Ishikawa (cell line): ENCODE data around the gene CSF3R.

Experiments used
- RAD21 ChIP-seq: IDR thresholded peaks from 2 replicates; pipeline ENCODE4 v1.6.1; 2012; ENCODE audit warnings: low read depth
- TF ChIP-seq, protein P1 (sequence below): IDR thresholded peaks from 2 replicates; pipeline ENCODE4 v1.6.1; 2012; ENCODE audit warnings: low read depth, mild to moderate bottlenecking

DNA sequence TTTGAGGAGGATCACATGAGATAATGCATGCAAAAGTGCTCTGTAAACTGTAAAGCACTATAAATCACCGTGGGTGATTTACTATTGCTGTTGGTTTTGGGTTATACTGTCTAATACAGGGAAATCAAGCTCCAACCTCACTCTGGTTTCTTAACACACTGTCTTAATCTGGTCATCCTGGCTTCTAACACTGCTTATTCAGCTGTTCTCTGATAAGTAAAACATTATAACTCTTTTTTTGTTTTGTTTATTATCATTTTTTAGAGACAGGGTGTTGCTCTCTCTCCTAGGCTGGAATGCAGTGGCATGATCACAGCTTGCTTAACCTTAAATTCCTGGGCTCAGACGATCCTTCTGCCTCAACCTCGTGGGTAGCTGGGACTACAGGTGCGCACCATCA is 63.1 kb downstream of the CSF3R start:
- TF ChIP-seq RAD21: no peak
- TF ChIP-seq, protein P1, sequence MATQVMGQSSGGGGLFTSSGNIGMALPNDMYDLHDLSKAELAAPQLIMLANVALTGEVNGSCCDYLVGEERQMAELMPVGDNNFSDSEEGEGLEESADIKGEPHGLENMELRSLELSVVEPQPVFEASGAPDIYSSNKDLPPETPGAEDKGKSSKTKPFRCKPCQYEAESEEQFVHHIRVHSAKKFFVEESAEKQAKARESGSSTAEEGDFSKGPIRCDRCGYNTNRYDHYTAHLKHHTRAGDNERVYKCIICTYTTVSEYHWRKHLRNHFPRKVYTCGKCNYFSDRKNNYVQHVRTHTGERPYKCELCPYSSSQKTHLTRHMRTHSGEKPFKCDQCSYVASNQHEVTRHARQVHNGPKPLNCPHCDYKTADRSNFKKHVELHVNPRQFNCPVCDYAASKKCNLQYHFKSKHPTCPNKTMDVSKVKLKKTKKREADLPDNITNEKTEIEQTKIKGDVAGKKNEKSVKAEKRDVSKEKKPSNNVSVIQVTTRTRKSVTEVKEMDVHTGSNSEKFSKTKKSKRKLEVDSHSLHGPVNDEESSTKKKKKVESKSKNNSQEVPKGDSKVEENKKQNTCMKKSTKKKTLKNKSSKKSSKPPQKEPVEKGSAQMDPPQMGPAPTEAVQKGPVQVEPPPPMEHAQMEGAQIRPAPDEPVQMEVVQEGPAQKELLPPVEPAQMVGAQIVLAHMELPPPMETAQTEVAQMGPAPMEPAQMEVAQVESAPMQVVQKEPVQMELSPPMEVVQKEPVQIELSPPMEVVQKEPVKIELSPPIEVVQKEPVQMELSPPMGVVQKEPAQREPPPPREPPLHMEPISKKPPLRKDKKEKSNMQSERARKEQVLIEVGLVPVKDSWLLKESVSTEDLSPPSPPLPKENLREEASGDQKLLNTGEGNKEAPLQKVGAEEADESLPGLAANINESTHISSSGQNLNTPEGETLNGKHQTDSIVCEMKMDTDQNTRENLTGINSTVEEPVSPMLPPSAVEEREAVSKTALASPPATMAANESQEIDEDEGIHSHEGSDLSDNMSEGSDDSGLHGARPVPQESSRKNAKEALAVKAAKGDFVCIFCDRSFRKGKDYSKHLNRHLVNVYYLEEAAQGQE: no peak
